ENCODE measurements around the gene LILRA2. TPM values are rescaled to one million over a fixed set of nuclear protein-coding genes. Genes with fewer than 3 reads are reported as not detected.
"Not testable (repeated sequence)": the region's sequence is repeated elsewhere in the genome, so short reads cannot be mapped to it uniquely, and the experiment has no call there.

Gene LILRA2
- total RNA-seq, 1 donor from 2014 or later, result not detected

GRCh38 chr19:54620464-54620863 lies 46.9 kb downstream of the LILRA2 start:
- H3K9me3 Mint-ChIP-seq (ENCODE audit: unreplicated experiment), result no peaks in the 10 kb centered on the region
- no peaks in the 10 kb centered on the region for H3K27me3 Mint-ChIP-seq (ENCODE audit: unreplicated experiment)
- H3K36me3 Mint-ChIP-seq (ENCODE audit: unreplicated experiment), result peaks cover 16% of the 10 kb centered on the region
- DNase-seq, result no peak
- H3K27ac Mint-ChIP-seq (ENCODE audit: unreplicated experiment), result no peak overlapping the region
- no peaks in the 10 kb centered on the region for H3K4me1 Mint-ChIP-seq (ENCODE audit: low read depth, unreplicated experiment)
- TF ChIP-seq, protein P1, sequence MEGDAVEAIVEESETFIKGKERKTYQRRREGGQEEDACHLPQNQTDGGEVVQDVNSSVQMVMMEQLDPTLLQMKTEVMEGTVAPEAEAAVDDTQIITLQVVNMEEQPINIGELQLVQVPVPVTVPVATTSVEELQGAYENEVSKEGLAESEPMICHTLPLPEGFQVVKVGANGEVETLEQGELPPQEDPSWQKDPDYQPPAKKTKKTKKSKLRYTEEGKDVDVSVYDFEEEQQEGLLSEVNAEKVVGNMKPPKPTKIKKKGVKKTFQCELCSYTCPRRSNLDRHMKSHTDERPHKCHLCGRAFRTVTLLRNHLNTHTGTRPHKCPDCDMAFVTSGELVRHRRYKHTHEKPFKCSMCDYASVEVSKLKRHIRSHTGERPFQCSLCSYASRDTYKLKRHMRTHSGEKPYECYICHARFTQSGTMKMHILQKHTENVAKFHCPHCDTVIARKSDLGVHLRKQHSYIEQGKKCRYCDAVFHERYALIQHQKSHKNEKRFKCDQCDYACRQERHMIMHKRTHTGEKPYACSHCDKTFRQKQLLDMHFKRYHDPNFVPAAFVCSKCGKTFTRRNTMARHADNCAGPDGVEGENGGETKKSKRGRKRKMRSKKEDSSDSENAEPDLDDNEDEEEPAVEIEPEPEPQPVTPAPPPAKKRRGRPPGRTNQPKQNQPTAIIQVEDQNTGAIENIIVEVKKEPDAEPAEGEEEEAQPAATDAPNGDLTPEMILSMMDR (IDR thresholded peaks at IDR 0.05; ENCODE audit: partially characterized antibody, unreplicated experiment), result no peak
- H3K4me3 Mint-ChIP-seq (ENCODE audit: unreplicated experiment), result no peak overlapping the region

- peaks cover 4% of the 10 kb centered on the region for H3K9me3 Mint-ChIP-seq (ENCODE audit: unreplicated experiment)
- no peaks in the 10 kb centered on the region for H3K4me1 Mint-ChIP-seq (ENCODE audit: low read depth, unreplicated experiment)
- H3K27ac Mint-ChIP-seq (ENCODE audit: unreplicated experiment), result no peak overlapping the region
- TF ChIP-seq, protein P1 (IDR thresholded peaks at IDR 0.05; ENCODE audit: partially characterized antibody, unreplicated experiment), result no peak
- no peak overlapping the region for H3K4me3 Mint-ChIP-seq (ENCODE audit: unreplicated experiment)
- DNase-seq, result no peak
- H3K27me3 Mint-ChIP-seq (ENCODE audit: unreplicated experiment), result peaks cover 2% of the 10 kb centered on the region
- H3K36me3 Mint-ChIP-seq (ENCODE audit: unreplicated experiment), result peaks cover 2% of the 10 kb centered on the region
Measured at GRCh38 chr19:54622431-54622830, 48.8 kb downstream of the LILRA2 start.

- H3K9me3 Mint-ChIP-seq (ENCODE audit: unreplicated experiment); H3K27ac Mint-ChIP-seq (ENCODE audit: unreplicated experiment); H3K36me3 Mint-ChIP-seq (ENCODE audit: unreplicated experiment); DNase-seq; H3K4me3 Mint-ChIP-seq (ENCODE audit: unreplicated experiment); H3K27me3 Mint-ChIP-seq (ENCODE audit: unreplicated experiment); H3K4me1 Mint-ChIP-seq (ENCODE audit: low read depth, unreplicated experiment): not testable (repeated sequence)
Measured at GRCh38 chr19:54624234-54624633, 50.6 kb downstream of the LILRA2 start.

GRCh38 chr19:54624934-54625730 lies 51.5 kb downstream of the LILRA2 start:
- H3K4me1 Mint-ChIP-seq (ENCODE audit: low read depth, unreplicated experiment); H3K27ac Mint-ChIP-seq (ENCODE audit: unreplicated experiment); H3K4me3 Mint-ChIP-seq (ENCODE audit: unreplicated experiment); DNase-seq; H3K27me3 Mint-ChIP-seq (ENCODE audit: unreplicated experiment); H3K36me3 Mint-ChIP-seq (ENCODE audit: unreplicated experiment); H3K9me3 Mint-ChIP-seq (ENCODE audit: unreplicated experiment): not testable (repeated sequence)

GRCh38 chr19:54626757-54627156 lies 53.2 kb downstream of the LILRA2 start:
- Mint-ChIP-seq H3K4me1 (ENCODE audit: low read depth, unreplicated experiment) (no peaks in the 10 kb centered on the region), H3K27ac (ENCODE audit: unreplicated experiment) (no peak overlapping the region), H3K36me3 (ENCODE audit: unreplicated experiment) (no peaks in the 10 kb centered on the region), H3K27me3 (ENCODE audit: unreplicated experiment) (peaks cover 2% of the 10 kb centered on the region), H3K4me3 (ENCODE audit: unreplicated experiment) (no peak overlapping the region), H3K9me3 (ENCODE audit: unreplicated experiment) (peaks cover 4% of the 10 kb centered on the region)
- TF ChIP-seq, protein P1 (IDR thresholded peaks at IDR 0.05; ENCODE audit: partially characterized antibody, unreplicated experiment), result no peak
- no peak for DNase-seq

GRCh38 chr19:54627912-54628311 lies 54.3 kb downstream of the LILRA2 start:
- not testable (repeated sequence) for H3K27ac Mint-ChIP-seq (ENCODE audit: unreplicated experiment); H3K4me3 Mint-ChIP-seq (ENCODE audit: unreplicated experiment); H3K36me3 Mint-ChIP-seq (ENCODE audit: unreplicated experiment); H3K27me3 Mint-ChIP-seq (ENCODE audit: unreplicated experiment); H3K4me1 Mint-ChIP-seq (ENCODE audit: low read depth, unreplicated experiment); DNase-seq; H3K9me3 Mint-ChIP-seq (ENCODE audit: unreplicated experiment)

DNA sequence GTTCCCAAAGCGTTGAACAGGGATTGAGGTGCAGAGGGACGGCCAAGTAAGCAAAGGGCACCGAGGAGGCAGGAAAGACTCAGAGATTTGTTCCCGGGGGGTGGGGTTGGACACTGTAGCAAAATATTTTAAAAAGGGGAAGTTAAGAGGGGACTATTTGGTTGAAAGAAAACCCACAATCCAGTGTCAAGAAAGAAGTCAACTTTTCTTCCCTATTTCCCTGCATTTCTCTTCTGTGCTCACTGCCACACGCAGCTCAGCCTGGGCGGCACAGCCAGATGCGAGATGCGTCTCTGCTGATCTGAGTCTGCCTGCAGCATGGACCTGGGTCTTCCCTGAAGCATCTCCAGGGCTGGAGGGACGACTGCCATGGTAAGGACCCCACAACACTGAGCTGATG lies 56.7 kb downstream of the LILRA2 start, which contains the start of gene LILRB1:
TSS of gene LILRB1 (plus strand) at position 223 of the 400 bp plus-strand sequence. CDS start 590 bp downstream, outside the sequence.
- not testable (repeated sequence) for H3K4me1 Mint-ChIP-seq (ENCODE audit: low read depth, unreplicated experiment); H3K4me3 Mint-ChIP-seq (ENCODE audit: unreplicated experiment); H3K9me3 Mint-ChIP-seq (ENCODE audit: unreplicated experiment); H3K27ac Mint-ChIP-seq (ENCODE audit: unreplicated experiment); DNase-seq; H3K27me3 Mint-ChIP-seq (ENCODE audit: unreplicated experiment); H3K36me3 Mint-ChIP-seq (ENCODE audit: unreplicated experiment)
